Umbilical cord (tissue), 2 donors: ENCODE data around the gene JAK2. TPM values are rescaled to one million over a fixed set of nuclear protein-coding genes. Genes with fewer than 3 reads are reported as not detected.
"Not testable (repeated sequence)": the region's sequence is repeated elsewhere in the genome, so short reads cannot be mapped to it uniquely, and the experiment has no call there.

Source experiments
- DNase-seq: peaks from one replicate; pipeline ENCODE4 v3.0.0-alpha.2; 2015; ENCODE audit warnings: low spot score
- total RNA-seq: library from RNA; depleted of rRNA; stranded (reverse); fragments of >200 nt; gene quantifications from one replicate; pipeline ENCODE4 v1.2.3, GENCODE V29; 2014; ENCODE audit warnings: low replicate concordance; ENCODE audit not compliant: insufficient read depth

Gene JAK2
- total RNA-seq, 1 donor from 2014 or later, result 33.7 TPM

- peak; percentile 30 for DNase-seq
Observed at GRCh38 chr9:4980086-4980727, 4.9 kb upstream of the JAK2 start.

- DNase-seq, result no peak
Observed at GRCh38 chr9:4982721-4983482, 2.2 kb upstream of the JAK2 start.

- no peak for DNase-seq
Observed at GRCh38 chr9:4983601-4984165, 1.4 kb upstream of the JAK2 start.

GRCh38 chr9:4984171-4984620, 876 bp upstream of the JAK2 start:
- DNase-seq, result no peak

GRCh38 chr9:4985386-4986266, 554 bp downstream of the JAK2 start:
- peak; percentile 70 for DNase-seq

- DNase-seq, result no peak
Observed at GRCh38 chr9:4986296-4986695, 1.2 kb downstream of the JAK2 start.

- no peak for DNase-seq
Observed at GRCh38 chr9:4986783-4987182, 1.7 kb downstream of the JAK2 start.

GRCh38 chr9:4987961-4988421, 2.9 kb downstream of the JAK2 start:
- peak; percentile 48 for DNase-seq

GRCh38 chr9:4992872-4993271, 7.8 kb downstream of the JAK2 start:
- DNase-seq, result no peak

GRCh38 chr9:4994166-4994890, 9.3 kb downstream of the JAK2 start:
- peak; percentile 2 for DNase-seq

- DNase-seq, result no peak
Observed at GRCh38 chr9:4997196-4997595, 12.1 kb downstream of the JAK2 start.

- no peak for DNase-seq
Observed at GRCh38 chr9:4997631-4998030, 12.6 kb downstream of the JAK2 start.

- no peak for DNase-seq
Observed at GRCh38 chr9:5002811-5003210, 17.7 kb downstream of the JAK2 start.

GRCh38 chr9:5004481-5004880, 19.4 kb downstream of the JAK2 start:
- no peak for DNase-seq

- no peak for DNase-seq
Observed at GRCh38 chr9:5008202-5008601, 23.1 kb downstream of the JAK2 start.

- no peak for DNase-seq
Observed at GRCh38 chr9:5013374-5013773, 28.3 kb downstream of the JAK2 start.

- no peak for DNase-seq
Observed at GRCh38 chr9:5015934-5016333, 30.9 kb downstream of the JAK2 start.

- no peak for DNase-seq
Observed at GRCh38 chr9:5025416-5025815, 40.3 kb downstream of the JAK2 start.

- DNase-seq, result not testable (repeated sequence)
Observed at GRCh38 chr9:5031941-5032340, 46.9 kb downstream of the JAK2 start.

- no peak for DNase-seq
Observed at GRCh38 chr9:5040730-5041389, 55.8 kb downstream of the JAK2 start.
